A673 (cell line): ENCODE measurements around the gene SLC16A5. TPM values are rescaled to one million over a fixed set of nuclear protein-coding genes. Genes with fewer than 3 reads are reported as not detected.

Source experiments
- BruUV-seq: library from RNA; stranded (reverse); fragments of 400-500 nt; replicated peaks from 2 replicates; lab custom pipeline; 2021; lab: Mats Ljungman, UMichigan
- CTCF ChIA-PET: fragments of 300-600 bp; sonication (Branson Sonifier 250); formaldehyde crosslinking; loops from one replicate; lab custom pipeline; 2022; ENCODE audit warnings: antibody characterized with exemption; lab: Charles Lee
- POLR2A ChIA-PET: fragments of 300-600 bp; sonication (Branson Sonifier 250); formaldehyde crosslinking; loops from one replicate; lab custom pipeline; 2022; ENCODE audit warnings: antibody characterized with exemption; ENCODE audit not compliant: low non-redundant PET; lab: Charles Lee
- DNase-seq: peaks from one replicate; pipeline ENCODE4 v3.0.0-alpha.2; 2015; ENCODE audit warnings: low spot score
- H3K27ac ChIP-seq: fragments of 200-600 bp; sonication (generic); 2 replicates; pipeline ENCODE4 v1.5.1; 2016; ENCODE audit warnings: mixed run types, low read depth, mild to moderate bottlenecking, mixed read lengths, antibody characterized with exemption, low read length; ENCODE audit not compliant: poor library complexity, severe bottlenecking
- H3K27me3 ChIP-seq: fragments of 200-600 bp; sonication (generic); replicated peaks from 2 replicates; pipeline ENCODE4 v1.6.1; 2017; ENCODE audit warnings: mixed run types, low read depth, mild to moderate bottlenecking, mixed read lengths, antibody characterized with exemption, low read length; ENCODE audit not compliant: insufficient read depth, poor library complexity
- H3K36me3 ChIP-seq: fragments of 200-600 bp; sonication (generic); 2 replicates; pipeline ENCODE4 v1.6.1; 2016; ENCODE audit warnings: mixed run types, mild to moderate bottlenecking, mixed read lengths, antibody characterized with exemption, low read length; ENCODE audit not compliant: insufficient read depth, poor library complexity, severe bottlenecking
- H3K4me1 ChIP-seq: fragments of 200-600 bp; sonication (generic); 2 replicates; pipeline ENCODE4 v1.6.1; 2017; ENCODE audit warnings: mixed run types, mild to moderate bottlenecking, mixed read lengths, antibody characterized with exemption, low read length; ENCODE audit not compliant: insufficient read depth, poor library complexity, severe bottlenecking
- H3K4me3 ChIP-seq: fragments of 200-600 bp; sonication (generic); 2 replicates; pipeline ENCODE4 v1.5.1; 2016; ENCODE audit warnings: low read depth, mixed run types, mild to moderate bottlenecking, mixed read lengths, low read length; ENCODE audit not compliant: poor library complexity, severe bottlenecking
- H3K9me3 ChIP-seq: fragments of 200-600 bp; sonication (generic); 2 replicates; pipeline ENCODE4 v1.6.1; 2016; ENCODE audit warnings: mixed run types, low read depth, mild to moderate bottlenecking, mixed read lengths, antibody characterized with exemption, low read length; ENCODE audit not compliant: poor library complexity, severe bottlenecking
- CTCF ChIP-seq: fragments of 300-800, 200-600 bp; sonication (generic); conservative IDR thresholded peaks from 2 replicates; pipeline ENCODE4 v1.5.1; 2017; ENCODE audit warnings: low read depth, mild to moderate bottlenecking, antibody characterized with exemption, low read length, moderate library complexity, mixed read lengths
- EZH2 ChIP-seq: fragments of 200-600 bp; sonication (generic); IDR thresholded peaks from 2 replicates; pipeline ENCODE4 v1.6.1; 2017; ENCODE audit warnings: borderline replicate concordance, low read depth, mild to moderate bottlenecking, mixed read lengths, antibody characterized with exemption, low read length; ENCODE audit not compliant: poor library complexity, severe bottlenecking
- intact Hi-C: fragments of 100-400 bp; cut with micrococcal nuclease; formaldehyde crosslinking; loops from one replicate; pipeline ENCODE4 v1.10.0; 2022; ENCODE audit not compliant: unreplicated experiment
- total RNA-seq: library from RNA; stranded (reverse); gene quantifications from 2 replicates; pipeline ENCODE4 v1.2.3, GENCODE V29; 2021

Gene SLC16A5
- total RNA-seq, 1 experiment from 2014 or later, result 0.80 TPM

- POLR2A ChIA-PET, result no interaction called here
- H3K36me3 ChIP-seq, result peaks cover 61% of the 10 kb centered on the region
- TF ChIP-seq EZH2 (no peak), CTCF (no peak)
These were observed 60.3 kb downstream of the SLC16A5 start for GRCh38 chr17:75147878-75148546.

GRCh38 chr17:75151930-75152329 is 64.2 kb downstream of the SLC16A5 start:
- Histone ChIP-seq H3K4me1 (peaks cover 4% of the 10 kb centered on the region), H3K27ac (peak overlapping the region; percentile 92), H3K36me3 (peaks cover 22% of the 10 kb centered on the region), H3K9me3 (no peaks in the 10 kb centered on the region), H3K4me3 (peak overlapping the region; percentile 100), H3K27me3 (no peaks in the 10 kb centered on the region)
- TF ChIP-seq CTCF (no peak), EZH2 (no peak)
- peak; percentile 51 for DNase-seq
- intact Hi-C loops, result no loop called here
- CTCF ChIA-PET, result no interaction called here
- no TSS peak for BruUV-seq
- POLR2A ChIA-PET, result no interaction called here

More at GRCh38 chr17:75147878-75148546, 60.3 kb downstream of the SLC16A5 start:
- DNase-seq, result no peak
- Histone ChIP-seq H3K4me3 (no peak overlapping the region), H3K4me1 (no peaks in the 10 kb centered on the region), H3K27ac (no peak overlapping the region), H3K9me3 (no peaks in the 10 kb centered on the region), H3K27me3 (no peaks in the 10 kb centered on the region)
- intact Hi-C loops, result no loop called here
- BruUV-seq, result no TSS peak
- CTCF ChIA-PET, result interaction anchor here (0.6 kb wide), 1 partner anchor 186 kb away, joined by 7 read pairs; no protein-coding TSS in a partner anchor

GRCh38 chr17:75152523-75152921 is 64.8 kb downstream of the SLC16A5 start:
- Histone ChIP-seq H3K27me3 (no peaks in the 10 kb centered on the region), H3K36me3 (peaks cover 16% of the 10 kb centered on the region), H3K27ac (peak overlapping the region; percentile 92), H3K4me1 (peaks cover 4% of the 10 kb centered on the region), H3K9me3 (no peaks in the 10 kb centered on the region), H3K4me3 (peak overlapping the region; percentile 100)
- no peak for DNase-seq
- TF ChIP-seq CTCF (no peak), EZH2 (no peak)
- TSS peak; percentile 57 for BruUV-seq
- ChIA-PET POLR2A (no interaction called here), CTCF (no interaction called here)
- intact Hi-C loops, result no loop called here
